Tibial nerve (tissue), 4 donors: ENCODE measurements around the gene GRHL1. TPM values are rescaled to one million over a fixed set of nuclear protein-coding genes. Genes with fewer than 3 reads are reported as not detected.

Experiments used
- DNase-seq, 2 donors: peaks; one replicate each; pipeline ENCODE4 v3.0.0-alpha.2; 2019; ENCODE audit warnings: low spot score in 2 of 2
- H3K27ac ChIP-seq, 4 donors: fragments of 200-600 bp; sonication (generic) in 3 of 4; one replicate each; pipeline ENCODE4 v1.5.1; 2017 to 2019; ENCODE audit warnings: mild to moderate bottlenecking in 1 of 4
- H3K27me3 ChIP-seq, 2 donors: fragments of 200-600 bp; sonication (generic) in 1 of 2; one replicate each; pipeline versions ENCODE4 v1.5.1 to v1.6.0; 2017 to 2019
- H3K36me3 ChIP-seq, 3 donors: fragments of 200-600 bp; sonication (generic); one replicate each; pipeline ENCODE4 v1.5.1; 2018 to 2019
- H3K4me1 ChIP-seq, 4 donors: fragments of 200-600 bp; sonication (generic) in 3 of 4; one replicate each; pipeline ENCODE4 v1.5.1; 2017 to 2019
- H3K4me3 ChIP-seq, 4 donors: fragments of 200-600 bp; sonication (generic) in 3 of 4; one replicate each; pipeline ENCODE4 v1.5.1; 2017 to 2019; ENCODE audit warnings: mild to moderate bottlenecking in 1 of 4, moderate library complexity in 1 of 4
- H3K9me3 ChIP-seq, 4 donors: fragments of 200-600 bp; sonication (generic) in 3 of 4; one replicate each; pipeline ENCODE4 v1.5.1; 2017 to 2019
- EP300 ChIP-seq, 2 donors: sonication (generic); formaldehyde crosslinking; IDR thresholded peaks; one replicate each; pipeline ENCODE4 v1.6.1; 2017; ENCODE audit warnings: antibody characterized with exemption in 2 of 2, mild to moderate bottlenecking in 1 of 2
- POLR2A ChIP-seq, 2 donors: fragments of 450-650 bp; IDR thresholded peaks; one replicate each; pipeline ENCODE4 v1.6.1; 2017; ENCODE audit warnings: antibody characterized with exemption in 2 of 2, mild to moderate bottlenecking in 2 of 2, moderate library complexity in 2 of 2
- WGBS, 2 donors: methylation state at CpG; one replicate each; pipeline ENCODE4 v1.1.5; 2018; 5-methylcytosine and 5-hydroxymethylcytosine counted together
- total RNA-seq, 4 donors: library from RNA; depleted of rRNA; stranded (reverse); fragments of >200 nt; gene quantifications; one replicate each; pipeline ENCODE4 v1.1.0, GENCODE V29; 2016
- TF ChIP-seq, protein P1 (sequence below), 5 experiments: fragments of 200-600 bp in 3 of 5; fragments of 450-650 bp in 2 of 5; sonication (generic) in 3 of 5; IDR thresholded peaks; one replicate each; pipeline ENCODE4 v1.5.1; 2016 to 2019; ENCODE audit warnings: antibody characterized with exemption in 5 of 5, mild to moderate bottlenecking in 3 of 5, moderate library complexity in 2 of 5

GRHL1 gene
- total RNA-seq, 4 donors from 2014 or later, result 0.66 to 4.2 (median 2.3) TPM; not detected in 1

DNA sequence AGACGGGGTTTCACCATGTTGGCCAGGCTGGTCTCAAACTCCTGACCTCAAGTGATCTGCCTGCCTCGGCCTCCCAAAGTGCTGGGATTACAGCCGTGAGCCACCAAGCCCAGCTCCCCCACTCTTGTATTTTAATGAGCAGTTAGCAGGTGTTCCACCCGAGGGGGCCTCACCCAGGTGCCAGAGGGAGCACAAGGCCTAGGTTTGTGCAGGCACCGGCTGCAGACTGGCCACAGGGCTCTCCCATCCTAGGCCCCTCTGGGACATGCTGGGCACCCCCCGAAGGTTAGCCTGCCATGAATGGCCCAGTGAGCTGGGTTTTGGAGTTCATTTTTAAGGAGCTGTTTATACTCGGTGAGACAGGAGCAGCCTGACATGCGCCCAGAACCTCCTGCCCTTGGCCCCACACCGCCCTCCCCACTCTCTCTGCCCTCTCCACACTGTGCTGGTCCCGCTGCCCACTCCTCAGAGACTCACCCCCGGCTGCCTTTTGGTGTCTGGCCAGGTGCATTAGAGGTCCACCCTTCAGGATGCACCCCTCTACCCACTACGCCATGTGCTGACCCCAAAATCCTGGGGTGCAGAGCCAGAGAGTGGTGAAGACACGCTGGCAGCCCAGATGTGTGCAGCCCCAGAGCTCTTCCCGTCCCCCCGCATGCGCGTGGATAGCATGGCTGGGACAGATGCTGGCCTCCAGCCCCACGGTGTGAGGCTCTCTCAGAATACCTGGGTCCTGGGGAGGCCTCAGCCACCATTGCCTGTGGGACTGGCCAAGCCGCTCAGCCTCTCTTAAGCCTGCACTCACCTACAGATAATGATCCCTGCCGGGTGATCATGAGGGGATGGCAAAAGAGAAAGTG lies 80.6 kb downstream of the GRHL1 start:
- Histone ChIP-seq H3K27ac (no peak overlapping the region), H3K9me3 (no peaks in the 10 kb centered on the region), H3K27me3 (no peaks in the 10 kb centered on the region), H3K36me3 (no peaks in the 10 kb centered on the region), H3K4me1 (peaks cover 0 to 52% (median 36%) of the 10 kb centered on the region in 4 donors), H3K4me3 (no peak overlapping the region)
- no peak for DNase-seq
- 87 to 91% methylated on average over 20 of the region's 20 CpGs for WGBS, 2 donors
- TF ChIP-seq, protein P1, sequence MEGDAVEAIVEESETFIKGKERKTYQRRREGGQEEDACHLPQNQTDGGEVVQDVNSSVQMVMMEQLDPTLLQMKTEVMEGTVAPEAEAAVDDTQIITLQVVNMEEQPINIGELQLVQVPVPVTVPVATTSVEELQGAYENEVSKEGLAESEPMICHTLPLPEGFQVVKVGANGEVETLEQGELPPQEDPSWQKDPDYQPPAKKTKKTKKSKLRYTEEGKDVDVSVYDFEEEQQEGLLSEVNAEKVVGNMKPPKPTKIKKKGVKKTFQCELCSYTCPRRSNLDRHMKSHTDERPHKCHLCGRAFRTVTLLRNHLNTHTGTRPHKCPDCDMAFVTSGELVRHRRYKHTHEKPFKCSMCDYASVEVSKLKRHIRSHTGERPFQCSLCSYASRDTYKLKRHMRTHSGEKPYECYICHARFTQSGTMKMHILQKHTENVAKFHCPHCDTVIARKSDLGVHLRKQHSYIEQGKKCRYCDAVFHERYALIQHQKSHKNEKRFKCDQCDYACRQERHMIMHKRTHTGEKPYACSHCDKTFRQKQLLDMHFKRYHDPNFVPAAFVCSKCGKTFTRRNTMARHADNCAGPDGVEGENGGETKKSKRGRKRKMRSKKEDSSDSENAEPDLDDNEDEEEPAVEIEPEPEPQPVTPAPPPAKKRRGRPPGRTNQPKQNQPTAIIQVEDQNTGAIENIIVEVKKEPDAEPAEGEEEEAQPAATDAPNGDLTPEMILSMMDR (IDR thresholded peaks at IDR 0.05), result no peak
- TF ChIP-seq POLR2A (IDR thresholded peaks at IDR 0.05) (no peak), EP300 (IDR thresholded peaks at IDR 0.05) (no peak)

DNA sequence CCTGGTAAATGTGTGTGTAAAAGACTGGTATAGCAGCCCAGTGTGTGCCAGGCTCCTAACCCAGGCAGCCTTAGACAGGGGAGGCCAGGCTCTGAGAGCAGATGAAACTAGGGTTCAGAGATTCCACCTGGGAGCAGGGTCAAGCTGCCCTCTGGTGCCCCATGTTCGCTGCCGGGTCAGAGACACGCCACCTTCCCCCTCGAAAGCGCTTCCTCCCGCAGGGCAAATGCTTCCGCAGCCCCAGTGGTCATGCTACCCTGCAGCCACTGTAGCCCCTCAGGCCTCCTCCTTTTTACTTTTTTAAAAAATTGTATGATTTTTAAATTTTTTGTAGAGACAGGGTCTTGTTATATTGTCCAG lies 81.2 kb downstream of the GRHL1 start:
- H3K4me1 ChIP-seq, result peaks cover 0 to 58% (median 40%) of the 10 kb centered on the region in 4 donors
- no peaks in the 10 kb centered on the region for H3K9me3 ChIP-seq
- H3K4me3 ChIP-seq, result no peak overlapping the region
- H3K27me3 ChIP-seq, result no peaks in the 10 kb centered on the region
- 92 to 98% methylated on average over 7 of the region's 7 CpGs for WGBS, 2 donors
- H3K27ac ChIP-seq, result no peak overlapping the region
- DNase-seq, result no peak
- H3K36me3 ChIP-seq, result no peaks in the 10 kb centered on the region
- TF ChIP-seq, protein P1 (IDR thresholded peaks at IDR 0.05), result no peak
- TF ChIP-seq EP300 (IDR thresholded peaks at IDR 0.05), result no peak
- TF ChIP-seq POLR2A (IDR thresholded peaks at IDR 0.05), result no peak

DNA sequence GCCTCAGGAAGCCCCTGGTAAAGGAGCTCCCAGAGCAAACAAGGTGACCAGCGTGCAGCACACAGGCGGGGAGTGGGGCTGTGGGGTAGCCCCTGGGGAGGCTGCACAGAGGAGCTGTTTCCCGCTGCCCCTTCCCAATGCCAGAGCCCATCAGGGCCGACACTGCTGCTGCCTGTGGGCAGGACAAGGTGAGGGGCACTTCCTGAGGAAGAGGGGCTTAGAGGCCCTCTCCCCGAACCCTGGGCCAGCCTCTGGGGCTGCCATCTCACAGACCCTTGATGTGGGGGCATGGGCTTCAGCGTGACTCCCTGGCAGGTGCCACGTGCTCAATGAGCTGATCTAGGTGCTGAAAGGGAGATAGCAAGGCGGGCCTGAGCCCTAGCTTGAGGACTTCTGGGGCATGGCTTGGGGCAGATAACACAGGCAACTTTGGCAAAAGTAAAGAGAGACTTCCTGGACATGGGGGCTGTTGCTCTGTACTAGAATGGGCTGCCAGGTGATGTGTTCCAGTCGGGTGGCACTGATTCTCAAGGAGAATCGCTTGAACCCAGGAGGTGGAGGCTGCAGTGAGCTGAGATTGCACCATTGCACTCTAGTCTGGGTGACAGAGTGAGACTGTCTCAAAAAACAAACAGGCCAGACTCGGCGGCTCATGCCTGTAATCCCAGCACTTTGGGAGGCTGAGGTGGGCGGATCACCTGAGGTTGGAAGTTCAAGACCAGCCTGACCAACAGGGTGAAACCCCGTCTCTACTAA lies 81.9 kb downstream of the GRHL1 start:
- Histone ChIP-seq H3K4me3 (no peak overlapping the region), H3K36me3 (no peaks in the 10 kb centered on the region), H3K27me3 (no peaks in the 10 kb centered on the region), H3K9me3 (no peaks in the 10 kb centered on the region), H3K27ac (no peak overlapping the region), H3K4me1 (peaks cover 0 to 60% (median 39%) of the 10 kb centered on the region in 4 donors)
- DNase-seq, result no peak
- WGBS, 2 donors, result 82 to 87% methylated on average over 12 to 14 of the region's 14 CpGs
- TF ChIP-seq EP300 (IDR thresholded peaks at IDR 0.05) (no peak), POLR2A (IDR thresholded peaks at IDR 0.05) (no peak)
- TF ChIP-seq, protein P1 (IDR thresholded peaks at IDR 0.05), result no peak

DNA sequence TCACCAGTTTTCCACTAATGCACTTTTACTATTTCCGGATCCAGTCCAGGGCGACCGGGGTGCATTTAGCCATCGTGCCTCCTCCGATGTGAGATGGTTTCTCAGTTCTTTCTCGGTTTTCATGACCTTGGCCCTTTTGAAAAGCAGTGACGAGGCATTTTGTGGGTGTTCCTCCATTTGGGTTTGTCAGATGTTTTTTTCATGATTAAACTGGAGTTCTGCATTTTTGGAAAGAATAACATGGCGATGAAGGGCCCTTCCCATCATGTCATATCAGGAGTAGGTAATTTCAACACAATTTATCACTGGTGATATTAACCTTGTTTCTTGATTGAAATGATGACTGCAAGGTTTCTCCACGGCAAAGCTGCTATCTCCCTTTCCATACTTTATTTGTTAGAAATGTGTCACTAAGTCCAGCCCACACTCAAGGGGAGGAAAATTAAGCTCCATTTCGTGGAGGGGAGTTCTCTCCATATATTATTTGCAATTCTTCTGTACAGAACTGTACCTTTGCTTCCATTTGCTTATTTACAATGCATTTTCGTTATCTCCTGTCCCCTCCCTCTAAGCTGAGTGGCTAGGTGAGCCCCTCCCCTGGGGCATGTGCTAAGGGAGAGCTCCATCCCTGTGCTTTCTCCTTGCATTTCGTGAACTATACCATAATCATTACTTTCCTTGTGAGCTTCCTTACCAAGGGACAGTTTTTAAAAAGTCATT lies 83.0 kb downstream of the GRHL1 start:
- Histone ChIP-seq H3K27ac (peak overlapping the region in 2 of 4 donors; percentile 15 to 82), H3K36me3 (no peaks in the 10 kb centered on the region), H3K27me3 (no peaks in the 10 kb centered on the region), H3K9me3 (no peaks in the 10 kb centered on the region), H3K4me3 (no peak overlapping the region), H3K4me1 (peaks cover 0 to 56% (median 28%) of the 10 kb centered on the region in 4 donors)
- WGBS, 2 donors, result 65 to 72% methylated on average over 12 of the region's 12 CpGs
- TF ChIP-seq, protein P1 (IDR thresholded peaks at IDR 0.05), result no peak
- TF ChIP-seq EP300 (IDR thresholded peaks at IDR 0.05) (no peak), POLR2A (IDR thresholded peaks at IDR 0.05) (no peak)
- DNase-seq, result no peak
